ENCODE data around the gene HOXD4.

The HOXD4 gene

GRCh38 chr2:176115883-176116813, 35.2 kb upstream of the HOXD4 start, which contains the start of gene HOXD10:
Gene HOXD10 (plus strand): TSS chr2:176116778. CDS start chr2:176116834, 56 bp downstream.
- H3K4me3 ChIP-seq (ENCODE audit: low read length): peak within 1 kb of the TSS; percentile 30
- DNase-seq (ENCODE audit: low read depth): peak; percentile 74
- TF ChIP-seq CTCF (conservative IDR thresholded peaks at IDR 0.05; ENCODE audit: low read length): peak; percentile 45

- H3K4me3 ChIP-seq (ENCODE audit: low read length): peak overlapping the region; percentile 30
- no peak for DNase-seq (ENCODE audit: low read depth)
- TF ChIP-seq CTCF (conservative IDR thresholded peaks at IDR 0.05; ENCODE audit: low read length): no peak
Observed at GRCh38 chr2:176117162-176117822, 34.1 kb upstream of the HOXD4 start.

- no peak for DNase-seq (ENCODE audit: low read depth)
- TF ChIP-seq CTCF (conservative IDR thresholded peaks at IDR 0.05; ENCODE audit: low read length): no peak
- peak overlapping the region; percentile 30 for H3K4me3 ChIP-seq (ENCODE audit: low read length)
Observed at GRCh38 chr2:176117823-176118371, 33.5 kb upstream of the HOXD4 start.

GRCh38 chr2:176118601-176119339, 32.6 kb upstream of the HOXD4 start:
- DNase-seq (ENCODE audit: low read depth): peak; percentile 18

GRCh38 chr2:176120364-176121189, 30.8 kb upstream of the HOXD4 start:
- TF ChIP-seq CTCF (conservative IDR thresholded peaks at IDR 0.05; ENCODE audit: low read length): peak; percentile 7; the same call in 1 of the 2 replicates

More at GRCh38 chr2:176118601-176119339, 32.6 kb upstream of the HOXD4 start:
- TF ChIP-seq CTCF (conservative IDR thresholded peaks at IDR 0.05; ENCODE audit: low read length): peak; percentile 45
- H3K4me3 ChIP-seq (ENCODE audit: low read length): no peak overlapping the region

More at GRCh38 chr2:176120364-176121189, 30.8 kb upstream of the HOXD4 start:
- H3K4me3 ChIP-seq (ENCODE audit: low read length): no peak overlapping the region
- DNase-seq (ENCODE audit: low read depth): no peak

All from AG10803 (cell line).